Stimulated activated CD4-positive, alpha-beta T cell treated with anti-CD3 and anti-CD28 coated beads, Interleukin-2, amount 100 ng/mL, for 24 hours (primary cell): ENCODE measurements around the gene EIF4E2.

Experiments used
- DNase-seq, 2 donors: peaks; one replicate each; pipeline ENCODE4 v3.0.0-alpha.2; 2020

The EIF4E2 gene, protein sequence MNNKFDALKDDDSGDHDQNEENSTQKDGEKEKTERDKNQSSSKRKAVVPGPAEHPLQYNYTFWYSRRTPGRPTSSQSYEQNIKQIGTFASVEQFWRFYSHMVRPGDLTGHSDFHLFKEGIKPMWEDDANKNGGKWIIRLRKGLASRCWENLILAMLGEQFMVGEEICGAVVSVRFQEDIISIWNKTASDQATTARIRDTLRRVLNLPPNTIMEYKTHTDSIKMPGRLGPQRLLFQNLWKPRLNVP

DNA sequence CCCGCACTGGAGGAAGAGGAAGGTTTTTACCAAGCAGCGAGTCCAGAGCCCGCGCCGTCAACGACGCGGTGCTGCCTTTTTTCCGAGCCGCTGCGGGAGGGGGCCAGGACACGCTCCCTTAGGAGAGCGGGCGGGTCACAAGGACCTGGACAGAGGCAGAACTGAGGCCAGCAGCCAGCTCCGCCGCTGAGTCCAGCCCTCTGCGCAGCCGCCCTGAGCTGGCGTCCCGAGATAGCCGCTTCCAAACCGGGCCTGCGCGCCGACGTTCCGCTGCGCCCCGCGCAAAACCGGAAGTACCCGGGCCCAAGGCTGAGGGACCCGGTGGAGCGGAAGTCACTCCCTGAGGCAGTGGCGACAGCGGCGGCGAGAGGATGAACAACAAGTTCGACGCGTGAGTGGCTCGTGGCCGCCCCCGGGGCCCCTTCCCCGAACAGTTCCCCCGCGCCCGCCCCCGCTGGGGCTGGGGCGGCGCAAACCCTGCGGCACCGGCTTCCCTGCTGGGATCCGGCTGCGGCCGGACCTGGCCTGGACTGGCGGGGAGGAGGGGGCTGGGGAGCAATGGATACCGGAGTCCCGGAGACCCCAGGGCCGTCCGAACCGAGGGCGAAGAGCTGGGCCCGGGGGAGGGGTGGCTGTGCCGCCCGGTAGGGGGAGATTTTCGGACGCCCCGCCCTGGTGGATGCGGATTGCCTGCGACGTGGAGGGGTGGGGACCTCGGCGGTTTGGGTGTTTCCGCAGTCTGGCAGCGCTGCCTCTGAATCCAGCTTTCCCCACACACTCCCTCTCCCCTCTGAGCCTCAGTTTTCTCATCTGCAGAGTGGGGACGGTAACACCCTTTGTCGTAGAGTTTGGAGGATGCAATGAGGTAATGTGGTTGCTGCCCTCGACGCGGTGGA is at the start of gene EIF4E2, which contains the start of gene TIGD1:
Gene EIF4E2, plus strand, starts transcription at position 336 of the 896 bp plus-strand sequence. Its CDS starts 36 bp downstream, at position 372.
Gene TIGD1, minus strand, starts transcription at position 204 of the 896 bp plus-strand sequence. CDS start 675 bp downstream, outside the sequence.
- DNase-seq, result peak; percentile 93 to 94

DNA sequence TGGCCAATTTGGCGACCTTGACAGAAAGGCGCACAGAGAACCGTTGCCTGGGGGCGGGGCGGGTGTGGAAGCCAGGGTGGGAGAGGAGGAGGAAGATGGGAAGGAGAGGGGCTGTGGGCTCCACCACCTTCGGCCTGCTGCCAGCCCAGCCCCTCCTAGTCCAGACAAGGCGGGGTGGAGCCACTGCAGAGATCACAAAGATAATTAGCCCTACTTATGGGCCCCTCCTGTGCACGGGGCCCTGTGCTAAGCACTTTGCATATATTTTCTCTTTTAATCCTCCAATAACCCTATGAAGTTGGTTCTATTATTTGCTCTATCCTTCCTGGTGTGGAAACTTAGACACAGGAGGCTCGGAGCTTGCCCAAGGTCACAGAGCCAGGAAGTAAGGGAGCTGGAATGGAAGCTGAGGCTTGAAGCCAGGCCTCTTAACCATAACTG is 49.1 kb upstream of the EIF4E2 start:
- no peak for DNase-seq

DNA sequence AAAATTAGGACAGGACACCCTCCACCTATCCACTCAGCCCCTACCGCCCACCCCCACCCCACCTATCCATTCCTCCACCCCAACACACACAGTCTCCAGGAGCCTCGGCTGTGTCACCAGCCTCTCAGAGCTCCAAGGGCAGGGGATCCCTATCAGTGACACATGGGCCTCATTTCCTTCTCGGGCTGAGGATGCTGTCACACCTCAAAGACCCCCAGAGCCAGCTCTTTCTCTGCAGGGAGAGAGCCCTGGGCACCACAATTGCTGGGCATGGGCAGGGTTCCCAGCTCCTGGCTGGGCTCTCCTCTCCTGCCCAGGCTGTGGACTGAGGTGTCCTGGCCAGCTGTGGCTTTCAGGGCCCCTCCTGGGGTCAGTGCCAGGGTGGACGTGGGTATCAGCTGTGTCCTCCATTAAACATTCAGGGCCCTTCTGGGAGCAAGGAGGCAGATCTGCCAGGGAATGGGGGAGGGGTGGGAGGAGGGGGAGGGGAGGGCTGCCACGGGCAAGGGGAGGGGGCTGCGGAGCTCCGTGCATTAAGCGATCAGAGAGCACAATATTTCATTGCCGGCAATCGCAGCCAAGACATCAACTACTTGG is 48.6 kb upstream of the EIF4E2 start:
- DNase-seq, result no peak

DNA sequence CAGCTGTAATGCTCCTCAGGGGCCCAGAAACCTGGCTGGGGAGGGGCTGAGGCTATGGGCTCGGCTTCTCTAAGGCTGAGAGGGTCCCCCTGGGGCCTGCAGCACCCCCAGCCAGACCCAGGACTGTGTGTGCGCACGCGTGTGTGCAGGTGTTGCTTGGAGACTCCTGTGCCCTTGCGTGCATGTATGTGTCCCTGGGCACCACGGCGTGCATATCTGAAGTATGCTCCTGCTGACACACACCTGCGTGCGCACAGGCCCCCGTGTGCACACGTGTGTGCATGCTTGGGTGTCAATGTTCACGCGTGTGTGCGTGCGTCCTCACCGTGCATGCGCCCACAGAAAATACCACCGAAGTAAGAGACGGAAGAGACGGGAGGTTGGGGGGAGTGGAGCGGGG is 48.0 kb upstream of the EIF4E2 start:
- DNase-seq, result no peak

DNA sequence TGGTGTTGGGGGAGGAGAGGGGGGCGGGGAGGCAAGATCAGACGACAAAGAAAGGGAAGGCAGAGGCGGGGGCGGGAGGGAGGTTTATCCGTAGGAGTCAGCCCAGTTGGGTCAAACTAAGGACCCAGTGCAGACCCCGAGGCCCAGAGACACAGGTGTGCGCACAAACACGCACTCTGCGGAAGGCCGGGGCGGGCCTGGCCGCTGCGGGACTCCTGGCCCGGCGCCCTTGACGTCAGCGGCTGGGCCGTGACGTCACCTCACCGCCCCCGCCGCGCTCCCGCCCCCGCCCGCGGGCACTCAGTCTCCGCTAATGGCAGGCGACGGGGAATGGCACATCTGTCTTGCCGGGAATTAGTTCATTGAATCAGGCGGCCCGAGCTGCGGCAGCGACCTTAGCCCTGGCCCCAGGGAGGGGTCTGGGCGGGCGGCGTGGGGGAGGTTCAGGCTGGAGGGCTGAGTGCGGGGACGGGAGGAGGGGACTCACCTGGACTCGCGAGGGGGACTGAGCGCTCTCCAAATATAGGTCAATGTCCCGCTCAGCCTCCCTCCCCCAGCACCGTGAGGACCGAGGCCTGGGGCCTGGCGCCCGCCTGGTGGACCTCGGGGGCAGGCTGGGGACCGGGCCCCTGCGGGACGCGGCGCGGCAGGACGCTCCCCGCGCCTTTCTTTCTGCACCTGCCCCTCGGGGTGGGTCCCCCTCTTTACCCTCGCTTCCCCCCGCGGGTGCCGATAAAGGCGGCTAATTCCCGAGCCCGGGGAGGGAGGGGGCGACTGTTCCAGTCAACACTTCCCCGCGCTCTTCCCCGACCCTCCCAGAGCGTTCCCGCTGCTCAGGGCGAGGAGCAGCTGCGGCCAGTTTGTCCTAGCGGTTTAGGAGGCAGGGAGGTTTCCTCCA is 47.3 kb upstream of the EIF4E2 start:
- peak; percentile 44 to 57 for DNase-seq

DNA sequence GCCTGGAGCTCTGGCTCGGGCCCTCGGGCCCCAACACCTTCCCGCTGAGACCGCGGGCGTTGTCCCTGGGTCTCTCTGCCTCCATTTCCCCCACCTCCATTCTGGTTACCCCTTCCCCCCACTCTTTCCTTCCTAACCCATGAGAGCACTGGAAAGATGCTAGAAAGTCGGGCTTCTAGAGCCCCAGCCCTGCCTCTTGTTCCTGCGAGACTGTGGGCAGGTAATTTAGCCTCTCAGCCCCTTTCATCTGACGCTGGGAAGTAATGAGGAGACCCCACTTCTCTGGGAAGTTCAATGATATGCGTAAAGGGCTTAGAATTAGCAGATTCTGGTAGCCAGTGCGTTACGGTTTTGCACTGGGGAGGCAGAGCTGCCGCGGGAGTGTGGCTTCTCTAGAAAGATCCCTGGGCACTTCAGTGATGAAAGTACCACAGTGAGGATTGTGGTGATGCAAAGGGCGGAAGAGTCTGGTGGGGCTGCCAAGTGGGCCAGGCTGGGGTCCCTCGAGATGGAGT is 46.6 kb upstream of the EIF4E2 start:
- DNase-seq, result no peak

DNA sequence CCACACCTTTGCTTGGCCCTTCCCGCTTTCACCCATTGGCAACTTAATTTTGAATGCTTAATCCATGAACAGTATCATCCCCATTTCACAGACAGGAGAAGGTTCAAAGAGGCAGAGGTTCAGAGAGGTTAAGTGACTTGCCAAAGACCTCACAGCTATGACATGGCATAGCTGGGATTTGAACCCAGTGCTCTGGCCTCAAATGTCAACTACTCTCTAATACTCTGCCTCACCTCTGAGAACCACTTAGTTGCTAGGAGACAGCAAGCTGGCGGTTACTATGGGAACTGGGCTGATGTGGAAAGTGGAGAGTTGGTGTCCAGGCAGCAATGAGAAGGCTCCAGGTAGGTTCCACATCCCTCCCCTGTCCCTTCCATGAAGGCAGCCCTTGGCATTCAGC is 46.1 kb upstream of the EIF4E2 start:
- DNase-seq, result no peak

DNA sequence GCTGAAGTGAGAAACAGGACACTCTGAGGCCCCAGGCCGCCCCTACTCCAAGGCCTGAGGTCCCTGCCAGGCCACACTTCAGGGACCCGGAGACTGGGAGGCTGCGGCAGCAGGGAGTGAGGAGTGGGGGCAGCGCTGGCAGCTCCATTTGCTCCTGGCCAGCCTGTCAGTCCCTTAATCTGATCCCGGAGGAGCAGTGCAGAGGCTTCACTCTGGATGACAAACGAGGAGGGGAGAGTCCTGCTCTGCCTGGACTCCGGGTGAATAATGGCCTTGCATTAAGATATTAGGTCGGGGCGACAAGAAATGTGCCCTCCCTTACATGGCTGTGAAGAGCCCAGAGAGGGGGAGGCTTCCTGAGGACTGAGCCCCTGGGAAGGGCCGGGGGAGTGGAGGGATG is 44.6 kb upstream of the EIF4E2 start:
- DNase-seq, result no peak

DNA sequence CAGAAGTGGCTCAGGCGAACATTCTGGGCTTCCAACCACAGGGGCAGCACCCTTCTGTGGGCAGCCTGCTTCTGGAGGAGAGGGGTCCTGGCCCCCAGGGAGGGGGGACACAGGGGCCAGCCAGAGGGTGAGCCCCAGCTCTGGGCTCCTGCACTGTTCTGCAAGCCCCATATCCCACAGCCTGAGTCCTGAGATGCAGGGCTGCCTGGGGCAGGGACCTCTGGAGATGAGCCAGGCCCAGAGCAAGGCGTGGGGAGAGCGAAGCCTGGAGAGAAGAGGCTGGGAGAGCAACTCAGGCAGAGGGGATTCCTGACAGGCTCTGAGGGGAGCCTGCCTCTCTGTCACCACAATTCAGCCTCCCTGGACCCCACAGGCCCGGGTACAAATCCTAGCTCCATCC is 43.8 kb upstream of the EIF4E2 start:
- no peak for DNase-seq

DNA sequence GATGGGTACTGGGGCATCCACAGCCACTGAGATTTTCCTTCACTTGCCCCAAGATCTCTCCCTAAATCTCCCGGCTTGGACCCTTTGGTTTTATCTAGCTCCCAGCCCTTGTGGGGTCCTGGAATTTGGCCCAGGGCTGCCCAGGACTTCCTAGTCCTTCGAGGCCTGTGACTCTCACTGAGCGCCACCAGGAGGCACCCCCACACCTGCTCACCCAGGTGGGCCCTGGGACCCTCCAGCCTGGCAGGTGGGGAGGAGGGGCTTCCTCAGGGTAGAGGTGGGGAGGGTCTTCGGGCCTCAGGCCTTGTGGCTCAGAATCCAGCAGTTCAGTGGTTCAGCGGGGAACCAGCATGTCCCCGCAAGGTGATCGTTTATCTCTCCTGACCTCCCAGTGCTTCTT is 42.2 kb upstream of the EIF4E2 start:
- no peak for DNase-seq

DNA sequence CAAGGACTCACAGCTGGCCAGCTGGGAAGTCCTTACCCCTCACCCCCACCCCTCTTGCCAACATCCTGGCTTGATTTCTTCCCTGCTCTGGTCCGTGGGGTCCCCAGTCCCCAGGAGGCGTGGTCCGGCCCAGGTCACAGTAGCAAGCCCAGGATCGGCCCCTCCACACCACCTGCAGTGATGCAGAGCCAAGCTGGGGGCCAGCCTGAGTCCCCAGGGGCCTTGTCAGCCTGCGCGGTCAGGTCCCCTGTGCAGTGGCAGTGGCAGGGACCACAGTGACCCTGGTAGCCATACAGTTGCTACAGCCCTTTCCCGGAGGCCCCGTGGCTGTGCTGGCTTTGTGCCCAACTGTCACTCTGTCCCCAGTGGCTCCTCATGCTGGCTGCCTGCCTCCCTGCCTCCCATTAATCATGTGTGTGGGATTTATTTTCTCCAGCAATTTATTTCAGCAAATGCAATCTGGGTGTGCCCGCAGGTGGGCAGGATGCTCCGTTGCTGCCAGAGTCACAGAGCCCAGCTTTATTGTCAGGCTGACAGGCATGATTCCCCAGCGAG is 39.1 kb upstream of the EIF4E2 start:
- DNase-seq, result no peak

DNA sequence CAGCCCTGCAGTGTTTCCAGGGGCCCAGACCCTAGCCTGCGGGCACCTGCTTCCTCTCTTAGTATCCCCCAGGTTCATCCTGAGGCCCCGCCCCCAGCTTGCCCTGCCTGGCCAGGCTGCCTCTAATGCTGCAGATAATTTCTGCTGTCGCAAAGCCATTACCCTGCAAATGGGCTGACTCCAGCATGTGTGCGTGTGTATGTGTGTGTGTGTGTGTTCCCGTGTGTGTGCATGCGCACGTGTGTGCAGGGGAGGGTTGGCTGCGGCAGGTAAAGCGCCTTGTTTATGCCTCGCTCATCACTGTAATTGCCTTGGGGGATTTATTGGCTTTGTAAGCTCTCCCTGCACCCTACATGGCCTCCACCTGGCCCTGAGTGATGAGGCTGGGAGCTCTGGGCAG is 37.9 kb upstream of the EIF4E2 start:
- no peak for DNase-seq

DNA sequence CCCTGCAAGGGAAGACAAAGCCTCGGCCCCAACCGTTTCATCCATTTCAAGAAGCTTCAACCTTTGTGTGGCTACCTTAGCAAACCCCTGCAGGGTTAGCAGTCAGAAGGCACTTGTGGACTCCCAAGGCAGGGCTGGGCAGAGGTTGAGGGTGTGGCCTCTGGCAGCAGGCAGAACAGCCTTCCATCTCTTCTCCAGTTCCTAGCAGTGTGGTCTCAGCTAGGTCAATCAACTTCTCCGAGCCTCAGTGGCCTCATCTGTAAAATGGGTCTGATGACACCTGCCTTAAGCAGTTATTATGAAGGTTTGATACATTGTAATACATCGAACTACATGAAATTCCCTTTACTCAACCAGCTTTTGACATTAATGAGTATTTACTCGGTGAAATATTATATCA is 37.1 kb upstream of the EIF4E2 start:
- no peak for DNase-seq

DNA sequence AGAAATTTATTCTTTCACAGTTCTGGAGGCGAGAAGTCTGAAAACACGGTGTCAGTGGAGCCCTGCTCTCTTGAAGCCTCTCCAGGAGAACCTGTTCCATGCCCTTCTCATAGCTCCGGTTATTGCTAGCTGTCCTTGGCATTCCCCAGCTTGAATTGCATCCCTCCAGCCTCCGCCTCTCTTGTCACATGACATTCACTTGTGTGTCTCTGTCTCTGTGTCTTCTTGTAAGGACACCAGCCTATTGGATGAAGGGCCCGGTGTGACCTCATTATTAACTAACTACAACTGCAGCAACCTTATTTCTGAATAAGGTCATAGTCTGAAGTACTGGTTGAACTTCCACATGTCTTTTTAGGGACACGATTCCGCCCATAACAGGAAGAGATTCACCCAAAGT is 34.9 kb upstream of the EIF4E2 start:
- no peak for DNase-seq

DNA sequence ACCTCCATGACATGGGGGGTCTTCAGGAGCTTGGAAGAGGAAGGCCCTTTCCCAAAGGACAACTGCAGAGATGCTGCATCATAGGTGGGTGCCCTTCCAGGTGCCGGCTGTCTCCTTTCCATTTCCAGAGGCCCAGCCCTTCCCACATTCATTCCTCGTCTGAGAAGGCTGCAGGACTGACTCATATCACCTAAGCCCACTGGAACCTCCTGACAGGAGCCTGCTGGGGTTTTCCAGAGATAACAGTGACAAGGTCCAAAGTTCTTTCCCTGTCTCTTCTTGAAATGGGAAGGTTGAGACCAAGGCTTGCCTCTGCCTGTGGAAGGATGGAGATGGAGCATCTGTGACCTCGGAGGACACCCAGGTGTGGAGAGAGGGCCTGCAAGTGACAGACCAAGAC is 33.9 kb upstream of the EIF4E2 start:
- no peak for DNase-seq

DNA sequence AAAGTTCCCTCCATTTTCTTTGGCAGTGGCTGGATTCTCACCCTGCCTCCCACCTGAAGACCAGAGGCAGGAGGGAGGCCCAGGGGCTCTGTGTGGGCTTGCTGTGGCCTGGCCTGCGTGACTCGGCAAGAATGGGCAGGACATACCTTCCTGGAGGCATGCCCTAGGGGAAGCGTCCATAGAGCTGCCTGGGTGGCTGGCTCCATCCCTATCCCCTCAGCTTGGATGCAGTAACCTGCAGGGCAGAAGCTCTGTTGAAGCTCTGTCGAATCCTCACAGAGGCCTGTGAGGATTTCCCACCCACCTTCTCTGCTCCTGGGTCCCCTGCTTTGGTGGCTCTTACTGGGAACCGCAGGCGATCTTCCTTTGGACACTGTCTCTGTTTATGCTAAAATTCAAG is 31.6 kb upstream of the EIF4E2 start:
- DNase-seq, result no peak

DNA sequence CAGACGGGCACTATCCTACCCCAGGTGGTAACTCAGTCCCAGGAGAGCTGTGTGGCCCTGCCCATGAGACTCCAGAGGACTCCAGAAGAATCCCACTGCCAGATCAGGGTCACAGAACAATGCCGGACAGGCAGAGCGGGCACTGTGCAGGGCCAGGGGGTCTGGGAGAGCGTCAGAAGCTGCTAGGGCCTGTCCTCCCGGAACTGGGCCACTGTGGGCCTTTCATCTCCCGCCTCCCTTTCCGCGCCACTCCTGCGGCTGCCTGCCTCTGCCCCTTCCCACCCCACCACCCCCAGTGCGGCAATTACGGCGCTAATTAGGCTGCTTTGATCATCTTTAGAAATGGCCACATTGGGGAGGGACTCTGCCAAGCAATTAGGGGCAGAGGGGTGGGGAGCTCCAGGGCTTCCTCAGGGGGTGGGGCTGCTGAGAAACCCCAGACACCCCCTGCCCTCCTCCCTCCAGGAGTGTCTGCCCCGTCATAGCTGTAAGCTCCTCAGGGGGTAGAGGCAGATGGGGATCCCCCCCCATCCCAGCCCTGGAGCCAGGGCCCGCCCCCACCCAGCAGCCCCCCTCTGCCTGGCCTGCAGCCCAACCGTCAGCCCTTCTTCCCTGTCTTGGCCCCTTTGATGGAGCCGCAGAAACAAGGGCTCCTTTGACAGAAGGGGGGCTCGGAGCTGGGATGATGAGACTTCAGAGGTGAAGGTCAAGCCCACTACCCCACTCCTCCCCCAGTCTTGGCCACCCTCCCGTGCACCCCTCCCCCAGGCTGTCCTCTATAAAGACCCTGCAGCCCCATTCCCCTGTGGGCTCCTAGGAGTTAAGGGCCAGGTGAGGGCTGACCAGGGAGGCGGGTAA is 30.7 kb upstream of the EIF4E2 start, which contains the start of gene PRSS56:
Gene PRSS56, plus strand, starts transcription at position 808 of the 858 bp plus-strand sequence. CDS start 211 bp downstream, outside the sequence.
- no peak for DNase-seq

DNA sequence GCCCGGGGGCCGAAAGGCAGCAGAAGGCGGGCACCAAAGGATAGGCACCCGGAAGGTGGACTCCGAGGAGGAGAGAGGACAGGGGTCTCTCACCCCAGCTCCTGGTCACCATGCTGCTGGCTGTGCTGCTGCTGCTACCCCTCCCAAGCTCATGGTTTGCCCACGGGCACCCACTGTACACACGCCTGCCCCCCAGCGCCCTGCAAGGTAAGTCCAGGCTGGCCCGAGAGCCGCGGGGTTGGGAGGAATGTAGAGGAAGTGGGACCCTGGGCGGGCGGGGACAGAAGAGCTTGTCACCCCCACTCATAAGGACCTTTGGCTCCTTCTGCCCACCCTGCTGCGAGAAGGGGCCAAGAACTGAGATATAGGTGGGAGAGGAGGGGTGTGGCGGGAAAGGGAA is 30.0 kb upstream of the EIF4E2 start:
- DNase-seq, result no peak

DNA sequence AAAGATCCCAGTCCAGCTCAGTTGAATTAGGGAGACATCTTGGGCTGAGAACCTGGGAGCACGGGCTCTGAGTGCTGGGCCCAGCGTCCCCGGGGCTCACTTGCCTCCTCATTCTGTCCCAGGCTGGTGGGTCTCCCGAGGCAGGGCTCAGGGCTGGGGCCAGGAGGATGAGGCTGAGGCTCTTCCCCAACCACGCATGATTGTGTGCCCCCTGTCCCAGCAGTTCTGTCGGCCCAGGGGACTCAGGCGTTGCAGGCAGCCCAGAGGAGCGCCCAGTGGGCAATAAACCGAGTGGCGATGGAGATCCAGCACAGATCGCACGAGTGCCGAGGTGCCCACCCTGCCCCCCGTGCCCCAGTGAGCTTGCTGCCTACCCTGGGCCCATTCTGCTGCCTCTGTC is 29.4 kb upstream of the EIF4E2 start:
- no peak for DNase-seq

DNA sequence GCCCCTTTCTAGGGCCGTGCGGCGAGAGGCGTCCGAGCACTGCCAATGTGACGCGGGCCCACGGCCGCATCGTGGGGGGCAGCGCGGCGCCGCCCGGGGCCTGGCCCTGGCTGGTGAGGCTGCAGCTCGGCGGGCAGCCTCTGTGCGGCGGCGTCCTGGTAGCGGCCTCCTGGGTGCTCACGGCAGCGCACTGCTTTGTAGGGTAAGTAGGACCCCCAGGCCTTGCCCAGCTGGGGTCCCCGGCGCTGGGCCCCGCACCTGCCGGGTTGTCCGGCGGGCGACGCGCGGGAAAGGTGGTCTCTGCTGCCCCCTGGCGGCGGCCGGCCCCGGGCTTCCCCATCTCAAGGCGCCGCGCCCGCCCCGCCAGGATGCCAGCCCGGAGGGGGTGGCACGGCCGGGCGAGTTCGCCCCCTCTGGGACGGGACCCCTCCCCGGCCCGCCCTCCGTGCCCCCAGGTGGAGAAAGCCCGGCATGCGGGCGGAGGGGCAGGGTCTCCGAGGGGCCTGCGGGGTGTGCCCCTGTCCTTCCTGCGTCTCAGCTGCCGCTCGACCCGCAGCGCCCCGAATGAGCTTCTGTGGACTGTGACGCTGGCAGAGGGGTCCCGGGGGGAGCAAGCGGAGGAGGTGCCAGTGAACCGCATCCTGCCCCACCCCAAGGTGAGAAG is 28.4 kb upstream of the EIF4E2 start:
- DNase-seq, result peak; percentile 81 to 82
